HG03432 (cell line): ENCODE measurements around the gene TBC1D16.

ENCODE experiments used
- ATAC-seq: cut with Tn5 transposase; IDR thresholded peaks from one replicate; pipeline ENCODE4 v1.9.1; 2021; ENCODE audit warnings: mild to moderate bottlenecking, moderate library complexity; ENCODE audit not compliant: unreplicated experiment

Gene TBC1D16

DNA sequence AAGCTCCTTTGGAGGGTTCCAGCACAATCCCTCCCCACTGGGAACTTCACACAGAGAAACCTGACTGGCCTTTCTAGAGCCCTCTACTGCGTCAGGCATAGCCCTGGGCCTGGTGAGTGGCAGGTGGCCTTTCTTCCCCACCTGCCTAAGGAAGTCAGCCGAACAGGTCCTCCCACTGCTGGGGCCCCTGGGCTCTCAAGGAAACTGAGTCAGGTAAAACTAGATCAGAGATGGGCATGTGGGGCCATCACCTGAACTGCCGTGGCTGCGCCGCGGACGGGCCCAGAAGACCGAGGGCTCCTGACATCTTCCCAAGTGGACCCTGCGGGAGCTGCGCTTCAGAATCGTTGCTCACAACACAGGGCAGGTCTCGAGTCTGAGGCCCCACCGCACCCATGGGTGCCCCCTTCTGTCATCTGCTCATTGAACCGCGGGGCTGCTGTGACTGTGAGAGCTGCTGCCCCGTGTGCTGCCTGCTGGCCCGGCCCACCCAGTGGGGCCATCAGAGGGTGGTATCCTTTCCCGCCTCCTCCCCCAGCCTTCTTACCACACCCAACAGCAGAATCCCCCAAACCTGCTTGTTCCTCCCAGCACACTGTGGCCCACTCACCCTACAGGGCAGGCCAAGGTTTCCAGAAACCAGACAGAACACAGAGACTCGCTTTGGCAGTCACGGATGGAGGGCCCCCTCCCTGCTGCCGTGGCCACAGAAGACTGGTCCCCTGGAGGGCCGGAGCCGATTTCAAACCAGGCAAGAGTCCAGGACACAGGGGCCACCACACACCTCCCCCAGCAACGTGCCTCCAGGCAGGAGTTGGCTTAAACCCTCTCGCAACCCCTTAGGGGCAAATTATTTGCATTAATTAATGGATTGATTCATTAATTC, 81.1 kb downstream of the TBC1D16 start:
- ATAC-seq = no peak

DNA sequence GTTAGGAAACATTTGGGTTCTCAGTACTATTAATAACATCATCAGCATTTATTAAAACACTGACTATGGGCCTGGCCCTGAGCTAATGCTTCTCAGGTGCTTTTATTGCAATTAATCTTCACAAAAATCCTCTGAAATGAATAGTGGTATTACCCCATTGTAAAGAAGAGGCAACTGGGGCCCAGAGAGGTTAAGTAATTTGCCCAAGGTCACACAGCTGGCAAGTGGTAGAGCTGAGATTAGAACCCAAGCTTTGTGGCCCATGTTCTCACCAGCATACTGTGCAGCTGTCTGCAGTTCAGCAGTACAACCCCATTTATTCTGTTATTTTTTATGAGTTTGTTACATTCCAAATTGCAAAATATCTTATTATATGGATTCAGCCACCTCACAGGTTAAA, 82.3 kb downstream of the TBC1D16 start:
- ATAC-seq = no peak

DNA sequence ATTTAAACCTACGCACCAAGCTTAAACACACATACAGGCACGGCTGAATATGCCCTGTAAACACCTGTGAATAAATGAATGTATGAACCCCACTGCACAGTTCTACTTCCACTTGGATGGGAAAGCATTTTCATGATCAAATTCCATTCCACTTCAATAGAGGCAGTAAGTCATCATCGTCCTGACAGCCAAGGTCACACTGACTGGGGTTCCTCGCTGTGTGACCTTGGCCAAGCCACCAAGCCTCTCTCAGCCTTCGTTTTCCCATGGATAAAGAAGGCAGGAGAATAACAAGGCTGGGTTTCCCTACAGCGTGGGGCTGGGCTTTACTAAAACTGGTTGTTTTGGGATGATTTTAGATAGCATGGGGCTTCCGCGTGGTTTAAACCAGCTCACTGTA, 82.8 kb downstream of the TBC1D16 start:
- ATAC-seq = no peak

DNA sequence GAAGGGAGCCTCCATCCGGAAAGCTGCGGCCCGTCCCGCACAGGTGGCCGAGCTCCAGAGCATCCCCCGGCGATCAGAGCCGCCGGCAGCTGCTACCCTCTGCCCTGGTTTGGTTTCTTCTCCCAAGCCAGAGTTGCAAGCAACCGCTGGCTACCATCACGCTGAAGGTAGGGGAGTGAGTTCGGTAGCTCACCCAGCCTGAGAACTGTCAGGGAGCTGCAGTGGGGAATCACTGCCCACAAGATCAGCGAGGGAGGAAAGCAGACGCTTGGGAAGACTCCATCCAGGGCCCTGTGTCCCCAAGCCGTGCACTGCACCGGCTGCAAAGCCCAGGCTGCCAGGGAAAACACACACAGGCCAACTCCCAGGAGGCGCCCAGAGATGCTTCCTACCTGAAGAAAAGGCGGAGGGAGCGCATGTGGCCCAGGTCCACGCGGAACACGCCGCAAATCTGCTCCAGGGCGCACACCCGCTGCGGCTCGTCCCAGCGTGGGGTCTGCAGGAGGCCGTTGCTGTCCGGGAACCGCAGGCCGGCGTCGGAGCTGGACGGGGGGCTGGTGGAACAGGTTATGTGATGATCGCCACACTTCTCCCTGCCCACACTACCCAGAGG, 83.3 kb downstream of the TBC1D16 start:
- ATAC-seq = no peak

DNA sequence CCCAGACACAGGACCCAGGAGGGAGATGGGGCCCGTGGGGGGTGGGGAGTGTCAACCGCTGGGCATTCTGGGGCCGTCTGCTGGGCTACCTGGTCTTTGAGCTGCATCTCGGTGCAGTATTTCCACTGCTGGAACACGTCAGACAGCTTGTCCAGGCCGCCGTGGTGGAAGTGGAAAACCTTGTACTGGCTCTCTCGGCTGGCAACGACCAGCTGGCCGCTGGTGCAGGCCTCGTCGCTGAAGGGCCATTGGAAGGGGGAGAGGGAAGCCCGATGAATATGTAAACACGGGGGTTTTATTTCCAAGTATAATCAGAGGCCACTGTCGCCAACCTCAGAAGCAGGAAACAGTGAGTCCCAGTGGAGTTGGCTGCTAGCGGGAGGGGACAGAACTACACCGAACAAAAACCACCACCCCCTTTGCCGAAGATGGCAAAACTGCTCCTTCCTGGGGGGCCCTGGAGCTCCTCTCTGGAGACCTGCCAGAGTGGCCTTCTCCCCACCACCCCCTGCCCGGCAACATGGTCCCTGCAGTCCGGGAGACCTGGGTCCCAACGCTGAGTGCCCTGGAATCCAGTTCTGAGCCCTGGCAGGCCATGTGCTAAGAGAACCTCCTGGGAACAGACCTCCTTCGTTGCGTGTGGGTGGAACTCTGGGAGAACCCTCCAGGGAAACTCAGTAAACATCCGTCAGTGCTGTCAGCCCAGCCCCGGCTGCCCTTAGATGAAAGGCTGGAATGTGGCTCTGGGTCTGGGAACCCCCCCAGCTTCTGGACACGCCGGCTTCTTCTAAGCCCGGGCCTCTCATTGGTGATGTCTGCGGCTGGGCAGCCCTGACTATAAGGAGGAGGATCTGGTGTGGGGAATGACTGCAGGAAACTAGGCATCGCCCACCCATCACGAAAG, 84.1 kb downstream of the TBC1D16 start:
- no peak for ATAC-seq

DNA sequence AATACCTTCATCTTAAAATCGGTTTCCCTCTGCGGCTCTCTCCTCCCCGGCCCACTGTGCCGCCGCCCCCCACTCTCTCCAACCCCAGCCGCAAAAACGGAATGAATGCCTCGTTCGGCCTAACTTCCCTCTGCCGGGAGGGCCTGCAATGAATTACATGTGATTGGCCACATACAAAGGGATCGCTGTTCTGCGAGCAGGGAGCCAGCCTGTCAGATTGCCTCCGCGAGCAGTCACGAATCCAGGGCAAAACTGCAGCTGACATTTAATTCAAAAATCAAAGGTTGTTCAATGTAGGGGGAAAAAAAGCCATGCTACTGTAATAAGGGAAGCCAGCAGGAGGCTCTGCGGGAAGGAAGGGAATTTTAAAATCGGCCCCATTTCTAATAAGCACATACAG, 84.9 kb downstream of the TBC1D16 start:
- no peak for ATAC-seq

DNA sequence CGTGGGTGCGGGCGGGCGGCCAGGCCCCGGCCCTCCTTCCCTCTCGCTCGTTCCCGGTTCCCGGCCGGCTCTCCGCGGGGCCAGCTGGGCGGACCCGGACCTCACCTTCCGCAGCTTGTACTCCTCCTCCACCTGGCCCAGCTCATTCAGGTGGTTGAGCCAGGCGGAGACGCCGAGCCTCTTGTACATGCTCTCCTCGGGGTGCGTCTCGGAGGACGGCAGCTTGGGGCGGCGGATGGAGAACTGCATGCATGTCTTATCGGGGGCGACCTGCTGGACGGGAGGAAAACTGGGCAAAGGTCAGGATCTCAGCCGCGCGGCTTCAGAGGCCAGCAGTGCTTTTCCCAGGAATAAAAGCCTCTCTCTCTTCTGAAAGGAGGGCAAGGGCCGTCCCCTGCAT, 85.4 kb downstream of the TBC1D16 start:
- ATAC-seq = no peak

DNA sequence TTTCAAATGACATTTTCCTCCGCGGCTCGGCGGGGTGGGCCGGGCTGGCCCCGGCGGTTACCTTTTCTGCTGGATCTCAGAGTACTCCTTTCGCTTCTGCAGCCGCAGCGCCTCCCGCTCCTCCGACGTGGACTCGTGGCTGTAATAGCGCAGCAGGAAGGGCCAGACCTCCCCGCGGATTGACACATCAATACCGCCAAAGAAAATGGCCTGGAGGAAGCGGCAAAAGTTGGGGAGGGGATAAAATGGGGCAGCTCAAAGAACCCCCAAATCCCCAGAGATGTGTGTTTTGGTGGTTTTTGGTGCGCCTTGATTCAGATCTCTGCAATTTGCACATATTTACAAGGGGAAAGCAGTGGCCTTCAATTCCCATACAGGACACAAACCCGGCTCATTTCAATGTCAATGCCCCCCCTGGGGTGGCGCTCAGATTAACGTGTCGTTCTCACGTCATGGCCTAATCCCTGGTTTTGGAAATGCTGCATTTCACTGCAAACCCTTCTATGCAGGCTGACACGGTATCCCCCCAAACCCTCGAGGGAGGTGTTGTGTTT, 85.9 kb downstream of the TBC1D16 start:
- ATAC-seq = no peak

DNA sequence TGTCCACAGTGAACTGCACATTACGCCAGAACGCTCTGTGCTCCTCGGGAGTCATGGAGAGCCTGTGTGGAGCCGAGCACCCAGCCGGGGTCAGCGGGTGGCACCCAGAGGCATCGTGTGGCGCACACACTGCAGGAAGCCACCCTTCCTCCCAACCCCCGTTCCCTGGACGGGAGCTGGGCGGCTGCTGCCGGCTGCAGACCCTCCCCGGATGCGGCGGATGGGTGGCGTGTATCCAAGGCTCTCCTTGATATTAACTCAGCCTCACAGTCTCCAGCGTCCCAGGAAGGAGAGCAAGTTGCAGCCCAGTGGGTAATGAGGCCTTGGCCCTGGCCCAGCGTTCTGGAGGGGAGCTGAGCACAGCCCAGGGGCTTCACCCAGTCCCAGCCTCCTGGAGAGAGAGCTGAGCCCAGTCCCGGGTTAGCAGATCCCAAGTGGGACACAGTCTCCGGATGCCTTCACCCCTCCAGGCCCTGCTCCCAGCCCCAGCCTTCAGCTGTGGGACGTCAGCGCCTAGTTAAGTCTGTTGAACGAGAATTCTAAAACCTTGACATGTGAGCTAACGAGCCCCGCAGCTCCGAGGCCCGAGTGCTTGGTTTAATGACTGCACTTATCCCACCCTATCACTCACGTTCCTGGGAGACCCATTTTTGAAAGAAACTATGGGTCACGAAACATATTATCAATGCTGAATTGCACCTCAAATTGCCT, 86.6 kb downstream of the TBC1D16 start:
- ATAC-seq = no peak

DNA sequence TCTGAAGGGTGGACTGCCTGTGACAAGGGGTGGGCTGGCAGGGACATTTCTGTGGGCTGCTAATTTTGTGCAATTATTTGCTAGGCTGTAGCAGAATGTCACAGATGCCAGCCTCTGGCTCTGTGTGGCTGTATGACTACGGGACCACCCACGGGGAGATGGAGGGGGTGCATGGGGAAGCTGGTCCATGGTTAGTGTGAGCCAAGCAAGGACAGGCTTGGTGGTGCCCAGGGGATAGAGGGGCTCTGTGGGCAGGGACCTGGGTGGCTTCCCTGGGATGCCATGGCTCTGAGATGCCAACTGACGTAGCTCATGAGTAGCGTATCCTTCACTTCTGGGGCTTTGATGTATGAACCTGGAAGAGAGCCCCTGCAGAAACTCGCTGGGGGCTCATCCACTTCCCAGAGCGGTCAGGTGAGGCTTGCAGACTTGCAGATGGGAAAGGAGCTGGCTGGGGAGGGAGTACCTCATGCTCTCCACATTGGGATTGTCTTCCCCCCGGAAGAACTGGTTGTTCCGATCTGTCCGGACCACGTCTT, 87.2 kb downstream of the TBC1D16 start:
- ATAC-seq = no peak

DNA sequence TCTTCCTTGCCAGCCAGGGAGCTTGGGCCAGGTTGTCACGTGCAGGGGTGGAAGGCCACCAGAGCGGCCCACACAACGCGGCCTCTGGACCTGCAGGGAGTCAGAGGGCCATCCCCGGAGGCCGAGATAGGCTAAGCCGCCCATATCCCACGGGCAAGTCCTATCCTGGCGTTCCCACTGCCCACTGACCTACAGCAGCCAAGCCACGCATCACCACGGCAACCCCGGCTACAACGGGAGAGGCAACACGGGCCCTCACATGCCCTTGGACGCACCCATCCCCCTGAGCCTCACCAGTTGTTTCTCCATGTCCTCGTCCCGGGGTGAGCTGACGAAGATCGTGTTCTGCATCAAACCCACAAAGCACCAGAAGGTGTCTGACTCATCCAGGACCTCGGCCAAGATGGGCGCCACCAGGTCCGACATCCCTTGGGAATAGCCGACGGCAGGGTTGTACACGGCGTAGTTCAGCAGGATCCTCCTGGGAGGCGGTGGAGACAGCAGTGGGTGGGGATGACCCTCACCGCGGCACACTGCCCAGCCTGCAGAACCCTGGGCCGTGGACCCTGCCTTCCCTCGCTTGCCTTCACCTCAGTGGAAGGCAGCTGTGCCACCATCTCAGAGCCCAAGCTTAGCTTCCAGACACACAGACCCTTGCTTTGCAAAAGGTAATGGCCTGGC, 88.2 kb downstream of the TBC1D16 start:
- no peak for ATAC-seq

DNA sequence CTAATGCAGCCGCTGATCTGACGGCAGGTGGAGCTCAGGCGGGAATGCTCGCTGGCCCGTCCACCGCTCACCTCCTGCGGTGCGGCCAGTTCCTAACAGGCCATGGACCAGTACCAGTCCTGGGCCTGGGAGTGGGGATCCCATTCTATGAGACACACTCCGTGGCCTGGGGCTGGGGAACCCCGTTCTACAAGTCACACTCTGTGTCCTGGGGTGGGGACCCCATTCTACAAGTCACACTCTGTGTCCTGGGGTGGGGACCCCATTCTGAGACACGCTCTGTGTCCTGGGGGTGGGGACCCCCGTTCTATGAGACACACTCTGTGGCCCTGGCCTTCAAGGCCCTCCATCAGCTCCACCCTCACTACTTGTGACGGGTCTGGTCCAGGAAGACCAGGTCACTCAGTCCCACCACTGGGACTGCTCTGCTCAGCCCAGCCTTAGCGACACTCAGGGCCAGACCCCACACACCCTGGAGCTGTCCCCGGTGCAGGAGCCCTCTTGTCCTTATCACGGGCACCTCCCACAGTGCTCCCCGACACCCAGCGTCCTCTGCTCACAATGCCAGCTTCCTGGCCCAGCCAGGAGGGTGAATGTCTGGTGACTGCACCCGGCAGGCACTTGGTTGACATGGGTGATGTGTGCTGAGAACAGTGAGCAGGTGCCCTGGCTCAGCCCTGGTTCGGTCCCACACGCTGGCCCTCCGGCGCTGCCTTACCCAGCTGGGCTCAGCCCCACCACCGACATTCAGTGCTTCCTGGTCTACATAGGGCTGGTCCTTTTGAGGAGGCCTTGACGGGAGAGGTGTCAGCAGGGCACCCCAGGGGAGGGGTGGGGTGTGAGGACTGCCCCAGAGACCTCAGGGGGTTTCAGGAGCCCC, 89.1 kb downstream of the TBC1D16 start:
- ATAC-seq = no peak

DNA sequence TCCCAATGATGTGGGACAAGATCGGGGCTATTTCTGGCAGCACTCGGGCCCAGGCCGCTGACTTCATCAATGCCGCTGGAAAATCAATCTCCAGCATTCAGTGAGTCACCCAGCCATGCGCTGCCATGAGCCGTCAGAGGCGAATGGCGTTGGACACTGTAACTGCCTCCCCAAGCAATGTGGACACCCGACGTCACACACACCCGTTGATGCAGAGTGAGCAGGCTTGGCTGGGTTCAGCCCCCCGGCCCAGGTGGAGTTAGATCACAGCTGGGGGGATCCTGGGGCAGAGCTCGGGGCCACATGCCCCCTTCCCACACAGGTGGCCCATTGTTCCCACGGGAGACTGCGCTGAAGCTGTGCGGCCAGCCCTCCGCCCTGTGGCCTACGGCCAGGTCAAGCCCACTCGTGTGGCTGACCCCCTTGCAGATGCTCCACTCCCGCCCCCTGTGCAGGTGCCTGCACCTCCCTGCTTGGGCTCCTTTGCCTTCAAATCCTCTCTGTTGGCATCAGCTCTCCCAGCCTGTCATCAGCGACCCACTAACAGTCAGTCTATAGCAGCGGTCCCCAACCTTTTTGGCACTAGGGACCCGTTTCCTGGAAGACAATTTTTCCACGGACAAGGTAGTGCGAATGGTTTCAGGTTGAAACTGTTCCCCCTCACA, 89.9 kb downstream of the TBC1D16 start:
- ATAC-seq = no peak

DNA sequence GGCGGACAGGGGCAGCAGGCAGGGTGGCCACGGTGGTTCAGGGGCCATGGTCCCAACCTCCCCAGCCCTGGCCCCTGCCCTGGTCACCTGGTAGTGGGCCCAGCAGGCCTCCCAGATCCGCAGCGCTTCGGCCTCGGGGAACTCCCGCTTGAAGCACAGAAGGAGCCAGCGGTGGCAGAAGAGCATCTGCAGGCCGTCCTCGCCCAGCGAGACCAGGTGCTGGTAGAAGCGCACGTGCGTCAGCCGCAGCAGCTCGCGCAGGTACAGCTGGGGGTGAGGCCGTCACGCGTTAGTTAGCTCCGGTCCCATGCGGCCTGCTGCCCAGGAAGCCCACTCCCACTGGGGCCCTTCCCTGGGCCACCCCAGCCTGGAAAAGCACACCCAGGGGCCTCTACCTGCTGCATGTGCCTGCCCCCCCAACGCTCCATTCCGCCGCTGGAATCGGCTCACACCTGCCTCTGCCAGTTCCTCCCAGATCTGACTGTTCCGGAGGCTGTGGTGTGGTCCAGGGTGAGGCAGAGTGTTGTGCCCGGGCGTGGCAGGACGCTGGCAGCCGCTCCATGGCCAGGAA, 90.8 kb downstream of the TBC1D16 start:
- no peak for ATAC-seq

DNA sequence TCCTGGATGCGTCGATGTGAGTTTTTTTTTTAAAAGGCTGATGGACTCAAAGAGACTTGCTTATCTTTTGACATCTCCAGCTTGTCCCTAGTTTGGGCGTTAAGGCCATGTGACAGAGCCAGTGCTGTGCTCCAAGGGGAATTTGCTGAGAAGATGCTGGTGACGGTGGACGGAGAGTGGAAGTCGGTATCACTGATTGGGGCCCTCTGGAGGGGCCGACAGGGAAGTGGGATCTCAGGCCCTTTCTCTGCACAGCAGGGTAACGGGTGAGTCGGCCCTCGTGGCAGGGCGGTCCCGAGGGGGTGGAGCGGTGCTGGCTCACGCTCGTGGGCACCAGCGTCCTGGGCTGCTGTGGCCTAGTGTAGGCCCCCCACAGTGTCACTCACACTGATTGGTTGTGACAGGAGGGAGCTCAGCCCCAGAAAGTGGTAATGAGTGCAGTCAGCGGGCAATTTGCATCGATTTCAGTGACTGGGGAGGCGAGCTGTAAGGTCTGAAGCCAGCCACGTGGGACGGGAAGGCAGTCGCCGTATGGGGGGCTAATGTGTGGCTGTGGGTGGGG, 91.3 kb downstream of the TBC1D16 start:
- ATAC-seq = no peak

DNA sequence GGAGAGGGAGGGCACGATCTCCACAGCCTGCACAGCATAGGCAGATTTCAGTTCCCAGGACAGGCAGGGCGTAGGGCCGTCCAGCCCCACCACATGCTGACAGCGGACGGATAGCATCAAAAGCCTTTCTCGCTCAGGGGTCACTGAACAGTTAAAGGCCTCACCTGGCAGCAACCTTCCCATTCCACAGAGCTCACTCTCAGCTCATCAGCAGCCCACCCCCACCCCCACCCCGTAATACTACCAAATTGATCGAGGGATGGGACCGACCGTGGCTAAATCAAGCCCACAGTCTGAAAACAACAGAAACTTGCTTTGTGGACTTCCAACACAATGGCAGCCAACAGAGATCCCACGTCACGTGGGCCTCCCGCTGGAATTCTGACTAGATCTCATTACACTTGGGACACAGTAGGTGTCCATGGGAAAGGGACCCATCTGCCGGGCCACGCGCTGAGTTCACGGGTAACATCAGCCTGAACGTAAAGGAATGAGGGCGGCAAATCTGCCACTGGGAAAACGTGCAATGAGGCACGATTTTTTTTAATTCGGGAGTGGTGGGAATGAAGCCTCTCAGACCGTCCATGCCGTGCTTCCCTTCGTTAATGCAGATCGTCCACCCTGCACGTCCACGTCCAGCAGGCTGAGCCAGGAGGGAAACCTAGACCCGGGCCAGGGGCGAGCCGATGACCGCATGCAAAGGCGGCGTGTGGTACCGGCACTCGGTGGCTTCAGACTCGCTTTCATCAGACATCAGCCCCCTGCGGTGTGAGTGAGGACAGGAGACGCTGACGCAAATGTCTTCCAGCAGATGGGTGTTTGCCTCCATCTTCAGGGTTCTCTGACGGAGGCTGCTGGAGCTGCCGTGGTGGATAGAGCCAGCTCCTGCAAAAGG, 92.1 kb downstream of the TBC1D16 start:
- ATAC-seq = no peak
